SK-N-SH (cell line): ENCODE measurements around the gene G3BP1.

Source experiments
- CHD2 ChIP-seq: fragments of 150-350 bp; IDR thresholded peaks from 2 replicates; pipeline ENCODE4 v1.6.1; 2018; ENCODE audit warnings: low read length; ENCODE audit not compliant: partially characterized antibody
- CTCF ChIP-seq: fragments of 200-600 bp; sonication (generic); IDR thresholded peaks from 2 replicates; pipeline ENCODE4 v1.6.1; 2017; ENCODE audit warnings: antibody characterized with exemption, mild to moderate bottlenecking, moderate library complexity
- ELF1 ChIP-seq: IDR thresholded peaks from 2 replicates; pipeline ENCODE4 v1.4.0; 2012
- EZH2phosphoT487 ChIP-seq: fragments of 200-600 bp; sonication (generic); IDR thresholded peaks from 2 replicates; pipeline ENCODE4 v1.6.1; 2017; ENCODE audit warnings: low read depth, mixed run types, mild to moderate bottlenecking, antibody characterized with exemption, moderate library complexity, borderline replicate concordance
- GABPA ChIP-seq: IDR thresholded peaks from 2 replicates; pipeline ENCODE4 v1.4.0; 2012; ENCODE audit warnings: low read depth, mild to moderate bottlenecking
- GATA2 ChIP-seq: sonication (generic); formaldehyde crosslinking; IDR thresholded peaks from 2 replicates; pipeline ENCODE4 v1.5.0; 2020; ENCODE audit warnings: mild to moderate bottlenecking, missing genetic modification reagents
- POLR2AphosphoS5 ChIP-seq: IDR thresholded peaks from 2 replicates; pipeline ENCODE4 v1.6.1; 2012; ENCODE audit warnings: low read depth, low read length
- RAD21 ChIP-seq: IDR thresholded peaks from 2 replicates; pipeline ENCODE4 v1.6.1; 2012; ENCODE audit warnings: mild to moderate bottlenecking, low read length
- REST ChIP-seq: IDR thresholded peaks from 2 replicates; pipeline ENCODE4 v1.6.1; 2012; ENCODE audit warnings: mild to moderate bottlenecking, low read depth, low read length, moderate library complexity
- RFX5 ChIP-seq: IDR thresholded peaks from 2 replicates; pipeline ENCODE4 v1.6.1; 2012; ENCODE audit warnings: mild to moderate bottlenecking, improper control_type of control experiment, low read length
- SMC3 ChIP-seq: IDR thresholded peaks from 2 replicates; pipeline ENCODE4 v1.6.1; 2012; ENCODE audit warnings: low read depth, low read length, improper control_type of control experiment
- TCF12 ChIP-seq: IDR thresholded peaks from 2 replicates; pipeline ENCODE4 v1.4.0; 2012

GRCh38 chr5:151787817-151788216 is 16.1 kb downstream of the G3BP1 start:
- TF ChIP-seq EZH2phosphoT487 (no peak), CHD2 (no peak), CTCF (no peak), POLR2AphosphoS5 (no peak), TCF12 (no peak), ELF1 (no peak), RFX5 (no peak), REST (no peak), GABPA (no peak), SMC3 (no peak), RAD21 (no peak), GATA2 (CRISPR knock-in tag) (no peak)
